HEK293 (cell line): ENCODE measurements around the gene RSBN1L.

Source experiments
- CTCF ChIP-seq: fragments of 450-650 bp; formaldehyde crosslinking; IDR thresholded peaks from 2 replicates; pipeline ENCODE4 v1.5.1; 2016; ENCODE audit warnings: missing biosample characterization, missing genetic modification characterization
- GLI2 ChIP-seq: fragments of 450-650 bp; formaldehyde crosslinking; IDR thresholded peaks from 2 replicates; pipeline ENCODE4; 2017; ENCODE audit warnings: missing biosample characterization, missing genetic modification characterization, low read depth, borderline replicate concordance
- PRDM1 ChIP-seq: fragments of 450-650 bp; formaldehyde crosslinking; IDR thresholded peaks from 2 replicates; pipeline ENCODE4; 2016; ENCODE audit warnings: missing biosample characterization, missing genetic modification characterization
- ZBTB10 ChIP-seq: fragments of 450-650 bp; formaldehyde crosslinking; IDR thresholded peaks from 2 replicates; pipeline ENCODE4 v1.5.1; 2016; ENCODE audit warnings: missing biosample characterization, missing genetic modification characterization
- ZNF214 ChIP-seq: fragments of 450-650 bp; formaldehyde crosslinking; IDR thresholded peaks from 2 replicates; pipeline ENCODE4 v1.5.1; 2017; ENCODE audit warnings: missing biosample characterization, mild to moderate bottlenecking, missing genetic modification characterization, borderline replicate concordance
- ZNF239 ChIP-seq: fragments of 450-650 bp; formaldehyde crosslinking; IDR thresholded peaks from 2 replicates; pipeline ENCODE4 v1.5.1; 2016; ENCODE audit warnings: missing biosample characterization, missing genetic modification characterization
- ZNF24 ChIP-seq: fragments of 450-650 bp; formaldehyde crosslinking; IDR thresholded peaks from 2 replicates; pipeline ENCODE4 v1.5.1; 2016; ENCODE audit warnings: missing biosample characterization, missing genetic modification characterization
- ZNF394 ChIP-seq: fragments of 450-650 bp; formaldehyde crosslinking; IDR thresholded peaks from 2 replicates; pipeline ENCODE4 v1.5.1; 2016; ENCODE audit warnings: missing biosample characterization, missing genetic modification characterization, mild to moderate bottlenecking, moderate library complexity, borderline replicate concordance
- ZNF529 ChIP-seq: fragments of 450-650 bp; formaldehyde crosslinking; IDR thresholded peaks from 2 replicates; pipeline ENCODE4 v1.5.1; 2017; ENCODE audit warnings: missing genetic modification characterization, missing biosample characterization; ENCODE audit not compliant: insufficient replicate concordance
- ZSCAN30 ChIP-seq: fragments of 450-650 bp; IDR thresholded peaks from 2 replicates; pipeline ENCODE4 v1.5.1; 2018; ENCODE audit warnings: missing biosample characterization, mild to moderate bottlenecking, missing genetic modification characterization, moderate library complexity
- TF ChIP-seq, protein P1 (sequence below): fragments of 450-650 bp; formaldehyde crosslinking; conservative IDR thresholded peaks from 2 replicates; pipeline ENCODE4 v1.5.1; 2016; ENCODE audit warnings: low read depth, missing biosample characterization, missing genetic modification characterization
- TF ChIP-seq, protein P2 (sequence below): fragments of 450-650 bp; formaldehyde crosslinking; IDR thresholded peaks from 2 replicates; pipeline ENCODE4 v1.5.1; 2016; ENCODE audit warnings: missing biosample characterization, missing genetic modification characterization, low read depth
- TF ChIP-seq, protein P3 (sequence below): fragments of 450-650 bp; formaldehyde crosslinking; IDR thresholded peaks from 2 replicates; pipeline ENCODE4 v1.5.1; 2016; ENCODE audit warnings: missing biosample characterization, missing genetic modification characterization

- TF ChIP-seq, protein P1, sequence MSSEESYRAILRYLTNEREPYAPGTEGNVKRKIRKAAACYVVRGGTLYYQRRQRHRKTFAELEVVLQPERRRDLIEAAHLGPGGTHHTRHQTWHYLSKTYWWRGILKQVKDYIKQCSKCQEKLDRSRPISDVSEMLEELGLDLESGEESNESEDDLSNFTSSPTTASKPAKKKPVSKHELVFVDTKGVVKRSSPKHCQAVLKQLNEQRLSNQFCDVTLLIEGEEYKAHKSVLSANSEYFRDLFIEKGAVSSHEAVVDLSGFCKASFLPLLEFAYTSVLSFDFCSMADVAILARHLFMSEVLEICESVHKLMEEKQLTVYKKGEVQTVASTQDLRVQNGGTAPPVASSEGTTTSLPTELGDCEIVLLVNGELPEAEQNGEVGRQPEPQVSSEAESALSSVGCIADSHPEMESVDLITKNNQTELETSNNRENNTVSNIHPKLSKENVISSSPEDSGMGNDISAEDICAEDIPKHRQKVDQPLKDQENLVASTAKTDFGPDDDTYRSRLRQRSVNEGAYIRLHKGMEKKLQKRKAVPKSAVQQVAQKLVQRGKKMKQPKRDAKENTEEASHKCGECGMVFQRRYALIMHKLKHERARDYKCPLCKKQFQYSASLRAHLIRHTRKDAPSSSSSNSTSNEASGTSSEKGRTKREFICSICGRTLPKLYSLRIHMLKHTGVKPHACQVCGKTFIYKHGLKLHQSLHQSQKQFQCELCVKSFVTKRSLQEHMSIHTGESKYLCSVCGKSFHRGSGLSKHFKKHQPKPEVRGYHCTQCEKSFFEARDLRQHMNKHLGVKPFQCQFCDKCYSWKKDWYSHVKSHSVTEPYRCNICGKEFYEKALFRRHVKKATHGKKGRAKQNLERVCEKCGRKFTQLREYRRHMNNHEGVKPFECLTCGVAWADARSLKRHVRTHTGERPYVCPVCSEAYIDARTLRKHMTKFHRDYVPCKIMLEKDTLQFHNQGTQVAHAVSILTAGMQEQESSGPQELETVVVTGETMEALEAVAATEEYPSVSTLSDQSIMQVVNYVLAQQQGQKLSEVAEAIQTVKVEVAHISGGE (tag by site-specific recombination), result no peak
- no peak for TF ChIP-seq ZNF529 (tag by site-specific recombination)
- TF ChIP-seq CTCF, result no peak
- TF ChIP-seq GLI2 (tag by site-specific recombination), result no peak
- no peak for TF ChIP-seq ZNF24
- TF ChIP-seq PRDM1 (tag by site-specific recombination), result no peak
- no peak for TF ChIP-seq ZSCAN30 (tag by site-specific recombination)
- TF ChIP-seq ZNF394 (tag by site-specific recombination), result no peak
- TF ChIP-seq, protein P2, sequence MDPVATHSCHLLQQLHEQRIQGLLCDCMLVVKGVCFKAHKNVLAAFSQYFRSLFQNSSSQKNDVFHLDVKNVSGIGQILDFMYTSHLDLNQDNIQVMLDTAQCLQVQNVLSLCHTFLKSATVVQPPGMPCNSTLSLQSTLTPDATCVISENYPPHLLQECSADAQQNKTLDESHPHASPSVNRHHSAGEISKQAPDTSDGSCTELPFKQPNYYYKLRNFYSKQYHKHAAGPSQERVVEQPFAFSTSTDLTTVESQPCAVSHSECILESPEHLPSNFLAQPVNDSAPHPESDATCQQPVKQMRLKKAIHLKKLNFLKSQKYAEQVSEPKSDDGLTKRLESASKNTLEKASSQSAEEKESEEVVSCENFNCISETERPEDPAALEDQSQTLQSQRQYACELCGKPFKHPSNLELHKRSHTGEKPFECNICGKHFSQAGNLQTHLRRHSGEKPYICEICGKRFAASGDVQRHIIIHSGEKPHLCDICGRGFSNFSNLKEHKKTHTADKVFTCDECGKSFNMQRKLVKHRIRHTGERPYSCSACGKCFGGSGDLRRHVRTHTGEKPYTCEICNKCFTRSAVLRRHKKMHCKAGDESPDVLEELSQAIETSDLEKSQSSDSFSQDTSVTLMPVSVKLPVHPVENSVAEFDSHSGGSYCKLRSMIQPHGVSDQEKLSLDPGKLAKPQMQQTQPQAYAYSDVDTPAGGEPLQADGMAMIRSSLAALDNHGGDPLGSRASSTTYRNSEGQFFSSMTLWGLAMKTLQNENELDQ (tag by site-specific recombination), result no peak
- TF ChIP-seq ZNF239, result no peak
- TF ChIP-seq, protein P3, sequence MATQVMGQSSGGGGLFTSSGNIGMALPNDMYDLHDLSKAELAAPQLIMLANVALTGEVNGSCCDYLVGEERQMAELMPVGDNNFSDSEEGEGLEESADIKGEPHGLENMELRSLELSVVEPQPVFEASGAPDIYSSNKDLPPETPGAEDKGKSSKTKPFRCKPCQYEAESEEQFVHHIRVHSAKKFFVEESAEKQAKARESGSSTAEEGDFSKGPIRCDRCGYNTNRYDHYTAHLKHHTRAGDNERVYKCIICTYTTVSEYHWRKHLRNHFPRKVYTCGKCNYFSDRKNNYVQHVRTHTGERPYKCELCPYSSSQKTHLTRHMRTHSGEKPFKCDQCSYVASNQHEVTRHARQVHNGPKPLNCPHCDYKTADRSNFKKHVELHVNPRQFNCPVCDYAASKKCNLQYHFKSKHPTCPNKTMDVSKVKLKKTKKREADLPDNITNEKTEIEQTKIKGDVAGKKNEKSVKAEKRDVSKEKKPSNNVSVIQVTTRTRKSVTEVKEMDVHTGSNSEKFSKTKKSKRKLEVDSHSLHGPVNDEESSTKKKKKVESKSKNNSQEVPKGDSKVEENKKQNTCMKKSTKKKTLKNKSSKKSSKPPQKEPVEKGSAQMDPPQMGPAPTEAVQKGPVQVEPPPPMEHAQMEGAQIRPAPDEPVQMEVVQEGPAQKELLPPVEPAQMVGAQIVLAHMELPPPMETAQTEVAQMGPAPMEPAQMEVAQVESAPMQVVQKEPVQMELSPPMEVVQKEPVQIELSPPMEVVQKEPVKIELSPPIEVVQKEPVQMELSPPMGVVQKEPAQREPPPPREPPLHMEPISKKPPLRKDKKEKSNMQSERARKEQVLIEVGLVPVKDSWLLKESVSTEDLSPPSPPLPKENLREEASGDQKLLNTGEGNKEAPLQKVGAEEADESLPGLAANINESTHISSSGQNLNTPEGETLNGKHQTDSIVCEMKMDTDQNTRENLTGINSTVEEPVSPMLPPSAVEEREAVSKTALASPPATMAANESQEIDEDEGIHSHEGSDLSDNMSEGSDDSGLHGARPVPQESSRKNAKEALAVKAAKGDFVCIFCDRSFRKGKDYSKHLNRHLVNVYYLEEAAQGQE, result no peak
- TF ChIP-seq ZBTB10 (tag by site-specific recombination), result no peak
- no peak for TF ChIP-seq ZNF214
Measured at GRCh38 chr7:77665161-77665560, 31.1 kb upstream of the RSBN1L start.
